Measurements from ENCODE around the gene ADRA1B.

DNA sequence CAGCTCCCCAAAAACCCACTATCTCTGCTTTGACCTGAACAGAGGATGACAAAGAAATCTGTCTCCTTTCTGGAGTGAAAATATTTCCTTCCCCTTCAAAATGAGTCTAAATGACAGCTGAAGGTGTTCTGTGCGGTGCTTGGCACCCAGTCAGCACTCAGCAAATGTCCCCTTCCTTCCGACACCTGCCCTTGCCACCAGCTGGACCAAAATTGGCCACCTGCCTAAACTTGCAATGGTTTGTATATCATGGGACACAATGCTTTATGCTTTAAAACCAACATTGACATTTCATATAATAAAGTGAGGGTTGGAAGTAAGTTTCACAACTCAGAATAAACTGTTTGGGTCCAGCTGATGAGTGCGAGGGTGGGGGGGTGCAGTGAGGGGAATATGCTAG, 85.2 kb downstream of the ADRA1B start:
- no peak for TF ChIP-seq ZNF274 (IDR thresholded peaks at IDR 0.05; ENCODE audit: insufficient read depth, insufficient read length)
- TF ChIP-seq ZNF384 (IDR thresholded peaks at IDR 0.05; ENCODE audit: borderline replicate concordance, low read depth, low read length), result no peak
- TF ChIP-seq, protein P1, sequence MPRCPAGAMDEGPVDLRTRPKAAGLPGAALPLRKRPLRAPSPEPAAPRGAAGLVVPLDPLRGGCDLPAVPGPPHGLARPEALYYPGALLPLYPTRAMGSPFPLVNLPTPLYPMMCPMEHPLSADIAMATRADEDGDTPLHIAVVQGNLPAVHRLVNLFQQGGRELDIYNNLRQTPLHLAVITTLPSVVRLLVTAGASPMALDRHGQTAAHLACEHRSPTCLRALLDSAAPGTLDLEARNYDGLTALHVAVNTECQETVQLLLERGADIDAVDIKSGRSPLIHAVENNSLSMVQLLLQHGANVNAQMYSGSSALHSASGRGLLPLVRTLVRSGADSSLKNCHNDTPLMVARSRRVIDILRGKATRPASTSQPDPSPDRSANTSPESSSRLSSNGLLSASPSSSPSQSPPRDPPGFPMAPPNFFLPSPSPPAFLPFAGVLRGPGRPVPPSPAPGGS (IDR thresholded peaks at IDR 0.05; ENCODE audit: borderline replicate concordance, insufficient read depth, low read depth, low read length, poor library complexity, severe bottlenecking), result no peak
- TF ChIP-seq ZBTB33 (IDR thresholded peaks at IDR 0.05), result no peak
- TF ChIP-seq CHD2 (IDR thresholded peaks at IDR 0.05; ENCODE audit: borderline replicate concordance, low read depth, low read length), result no peak
- TF ChIP-seq DPF2 (IDR thresholded peaks at IDR 0.05), result no peak
- no peak for TF ChIP-seq EZH2 (IDR thresholded peaks at IDR 0.05; ENCODE audit: borderline replicate concordance, control insufficient read depth, low read depth, low read length)
- no peak for TF ChIP-seq NFIC (IDR thresholded peaks at IDR 0.05; ENCODE audit: low read depth, low read length)
- no peak for TF ChIP-seq CTCF (IDR thresholded peaks at IDR 0.05 in 2 of 3, conservative IDR thresholded peaks at IDR 0.05 in 1 of 3; ENCODE audit: control insufficient read depth in 2 of 3, extremely low read depth in 1 of 3, insufficient read depth in 1 of 3, low read depth in 3 of 3, low read length in 3 of 3)
- no peak for TF ChIP-seq EP300 (IDR thresholded peaks at IDR 0.05; ENCODE audit: borderline replicate concordance in 1 of 2, control insufficient read depth in 1 of 2, low read depth in 2 of 2, low read length in 2 of 2)
